IMR-90 (cell line): ENCODE data around the gene DNTT.

ENCODE experiments used
- CTCF ChIP-seq: conservative IDR thresholded peaks from 2 replicates; pipeline ENCODE4 v1.5.1; 2012; ENCODE audit warnings: mild to moderate bottlenecking, low read depth, low read length, improper control_type of control experiment
- FOS ChIP-seq: fragments of 150-350 bp; IDR thresholded peaks from 2 replicates; pipeline ENCODE4 v1.6.1; 2016; ENCODE audit warnings: low read depth, low read length
- POLR2A ChIP-seq: IDR thresholded peaks from 2 replicates; pipeline ENCODE4 v1.6.1; 2012; ENCODE audit warnings: mild to moderate bottlenecking, low read depth, low read length
- SMC3 ChIP-seq: fragments of 150-350 bp; IDR thresholded peaks from 2 replicates; pipeline ENCODE4 v1.6.1; 2016; ENCODE audit warnings: low read depth, mild to moderate bottlenecking, antibody characterized with exemption, low read length, moderate library complexity

GRCh38 chr10:96280859-96281258 is 23.4 kb upstream of the DNTT start:
- no peak for TF ChIP-seq CTCF
- TF ChIP-seq SMC3: no peak
- no peak for TF ChIP-seq FOS
- TF ChIP-seq POLR2A: no peak
